Endothelial cell of umbilical vein (primary cell): ENCODE data around the gene DRAM1. TPM values are rescaled to one million over a fixed set of nuclear protein-coding genes. Genes with fewer than 3 reads are reported as not detected.

Experiments used
- BruUV-seq: library from RNA; stranded (reverse); fragments of 400-500 nt; replicated peaks from 2 replicates; lab custom pipeline; 2021; lab: Mats Ljungman, UMichigan
- CTCF ChIA-PET: fragments of 300-600, 350-600 bp; sonication (Branson Sonifier 250); formaldehyde crosslinking; loops from one replicate; lab custom pipeline; 2021; ENCODE audit warnings: antibody characterized with exemption, inconsistent platforms; lab: Charles Lee
- POLR2A ChIA-PET: fragments of 300-600, 350-600 bp; sonication (Branson Sonifier 250); formaldehyde crosslinking; loops from one replicate; lab custom pipeline; 2021; ENCODE audit warnings: antibody characterized with exemption, inconsistent platforms; lab: Charles Lee
- DNase-seq: peaks from one replicate; pipeline ENCODE4 v3.0.0-alpha.2; 2011; ENCODE audit warnings: low read depth, low spot score
- FAIRE-seq: peaks from 2 replicates; lab custom pipeline; 2011; peaks lifted over from hg19 to GRCh38; lab: Jason Lieb, UNC
- H2AFZ ChIP-seq: 2 replicates; pipeline ENCODE4 v1.6.0; 2012; ENCODE audit warnings: low read depth, low read length, control low read depth, inconsistent platforms
- H3K27ac ChIP-seq: 2 replicates; pipeline ENCODE4 v1.5.1; 2011; ENCODE audit warnings: low read depth, mild to moderate bottlenecking, control low read depth, low read length, moderate library complexity; ENCODE audit not compliant: insufficient read depth
- H3K27me3 ChIP-seq, 2 experiments: 2 replicates each; pipeline versions ENCODE4 v1.6.0 to v1.6.1; 2011; ENCODE audit warnings: low read length in 2 of 2, mixed read lengths in 1 of 2; ENCODE audit not compliant: control insufficient read depth in 2 of 2, insufficient read depth in 2 of 2
- H3K36me3 ChIP-seq, 2 experiments: 2 replicates in 1 of 2; 3 replicates in 1 of 2; pipeline ENCODE4 v1.5.1; 2011; ENCODE audit warnings: low read length in 2 of 2, mild to moderate bottlenecking in 1 of 2, moderate library complexity in 1 of 2; ENCODE audit not compliant: control insufficient read depth in 2 of 2, insufficient read depth in 2 of 2; ENCODE audit errors: extremely low read depth in 1 of 2
- H3K4me1 ChIP-seq: 3 replicates; pipeline ENCODE4 v1.5.1; 2011; ENCODE audit warnings: mild to moderate bottlenecking, low read length; ENCODE audit not compliant: control insufficient read depth, insufficient read depth; ENCODE audit errors: extremely low read depth
- H3K4me2 ChIP-seq: 2 replicates; pipeline ENCODE4 v1.6.1; 2011; ENCODE audit warnings: low read length, control low read depth, mixed read lengths; ENCODE audit not compliant: insufficient read depth
- H3K4me3 ChIP-seq, 3 experiments: fragments of 200-600 bp in 1 of 3; sonication (generic), shearing (Covaris generic) in 1 of 3; replicated peaks in 1 of 3; 2 replicates each; pipeline ENCODE4 v1.5.1; 2011 to 2016; ENCODE audit warnings: control low read depth in 3 of 3, low read length in 3 of 3, mild to moderate bottlenecking in 2 of 3, inconsistent platforms in 1 of 3, low read depth in 1 of 3, moderate library complexity in 1 of 3; ENCODE audit not compliant: insufficient read depth in 1 of 3
- H3K79me2 ChIP-seq: 2 replicates; pipeline ENCODE4 v1.6.0; 2012; ENCODE audit warnings: low read length, inconsistent platforms; ENCODE audit not compliant: control insufficient read depth, insufficient read depth
- H3K9ac ChIP-seq: replicated peaks from 2 replicates; pipeline ENCODE3; 2011; ENCODE audit warnings: low read length, control low read depth; ENCODE audit not compliant: insufficient read depth; ENCODE audit errors: extremely low read depth
- H3K9me1 ChIP-seq: replicated peaks from 3 replicates; pipeline ENCODE4 v1.6.0; 2011; ENCODE audit warnings: mild to moderate bottlenecking, low read length; ENCODE audit not compliant: control insufficient read depth, insufficient read depth; ENCODE audit errors: extremely low read depth
- H3K9me3 ChIP-seq: replicated peaks from 2 replicates; pipeline ENCODE4 v1.5.1; 2012; ENCODE audit warnings: low read length, inconsistent platforms; ENCODE audit not compliant: control insufficient read depth, insufficient read depth
- H4K20me1 ChIP-seq: replicated peaks from 2 replicates; pipeline ENCODE3; 2011; ENCODE audit warnings: mild to moderate bottlenecking, low read length; ENCODE audit not compliant: control insufficient read depth, insufficient read depth; ENCODE audit errors: extremely low read depth
- CTCF ChIP-seq, 2 donors: IDR thresholded peaks; 1 replicate in 1 of 2; 2 replicates in 1 of 2; pipeline ENCODE4 v1.5.1; 2011; ENCODE audit warnings: low read length in 2 of 2, mild to moderate bottlenecking in 2 of 2, moderate library complexity in 2 of 2, control low read depth in 1 of 2, inconsistent platforms in 1 of 2, low read depth in 1 of 2; ENCODE audit not compliant: insufficient read depth in 1 of 2; ENCODE audit errors: extremely low read depth in 1 of 2
- EZH2 ChIP-seq: IDR thresholded peaks from 2 replicates; pipeline ENCODE4 v1.6.1; 2012; ENCODE audit warnings: borderline replicate concordance, low read depth, mild to moderate bottlenecking, moderate library complexity, low read length, inconsistent platforms; ENCODE audit not compliant: severe bottlenecking
- GATA2 ChIP-seq: IDR thresholded peaks from 2 replicates; pipeline ENCODE4 v1.7.0; 2011; ENCODE audit warnings: low read depth, mild to moderate bottlenecking, moderate library complexity, mixed read lengths, low read length; ENCODE audit not compliant: insufficient read length, insufficient read depth
- JUN ChIP-seq: IDR thresholded peaks from 2 replicates; pipeline ENCODE4 v1.6.1; 2011; ENCODE audit warnings: borderline replicate concordance, low read depth; ENCODE audit not compliant: insufficient read length, insufficient read depth
- MAX ChIP-seq: IDR thresholded peaks from 2 replicates; pipeline ENCODE4 v1.6.1; 2011; ENCODE audit not compliant: insufficient read depth, insufficient read length
- MYC ChIP-seq: IDR thresholded peaks from one replicate; pipeline ENCODE4 v1.6.1; 2011; ENCODE audit warnings: mild to moderate bottlenecking, low read depth, low read length
- POLR2AphosphoS5 ChIP-seq: IDR thresholded peaks from 2 replicates; pipeline ENCODE4 v1.6.1; 2012; ENCODE audit warnings: low read depth, mild to moderate bottlenecking, control low read depth, low read length, moderate library complexity; ENCODE audit not compliant: insufficient read depth
- dilution Hi-C: fragments of 300-500 bp; cut with MboI; formaldehyde crosslinking; loops from one replicate; pipeline ENCODE4 v1.15.0; 2019; ENCODE audit warnings: low sequenced_read_pairs; ENCODE audit not compliant: extremely low pct_ligation_motif_present
- intact Hi-C: fragments of 100-400 bp; cut with micrococcal nuclease; formaldehyde crosslinking; loops from one replicate; pipeline ENCODE4 v1.10.0; 2022
- polyA plus RNA-seq, 4 experiments: library from polyadenylated mRNA; depleted of rRNA in 3 of 4; stranded (reverse) in 3 of 4; unstranded in 1 of 4; fragments of >200 nt; gene quantifications; 2 replicates each; pipeline versions ENCODE4 v1.2.1 to v1.2.3, GENCODE V29; 2011 to 2012; ENCODE audit warnings: missing spikeins in 1 of 4
- total RNA-seq: library from RNA; stranded (reverse); gene quantifications from 2 replicates; pipeline ENCODE4 v1.2.3, GENCODE V29; 2021

Gene DRAM1
- total and polyA plus RNA-seq, 2 donors (not counting 3 experiments of a cell fraction or from before 2014, with no cell fraction given): 24.6 to 46.3 TPM

DNA sequence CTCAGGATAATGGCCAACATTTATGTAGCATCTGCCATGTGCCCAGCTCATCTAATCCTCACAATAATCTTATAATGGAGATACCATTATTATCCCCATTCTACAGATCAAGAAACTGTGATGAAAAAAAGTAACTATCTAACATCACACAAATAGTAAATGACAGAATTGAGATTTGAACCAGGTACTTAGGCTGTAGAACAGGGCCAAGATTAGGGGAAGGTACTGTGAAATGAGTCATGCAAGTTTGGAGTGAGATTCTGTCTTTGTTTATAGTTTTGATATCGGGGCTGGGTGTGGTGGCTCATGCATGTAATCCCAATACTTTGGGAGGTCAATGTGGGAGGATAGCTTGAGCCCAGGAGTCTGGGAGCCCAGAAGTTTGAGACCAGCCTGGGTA is 45.4 kb upstream of the DRAM1 start:
- Histone ChIP-seq H2AFZ (no peak overlapping the region), H3K27ac (no peak overlapping the region), H3K4me3 (no peak overlapping the region), H3K36me3 (no peaks in the 10 kb centered on the region), H3K9ac (no peak overlapping the region), H3K79me2 (no peaks in the 10 kb centered on the region), H4K20me1 (no peaks in the 10 kb centered on the region), H3K4me1 (peaks cover 4% of the 10 kb centered on the region), H3K4me2 (no peak overlapping the region), H3K9me3 (no peaks in the 10 kb centered on the region), H3K9me1 (no peaks in the 10 kb centered on the region), H3K27me3 (no peaks in the 10 kb centered on the region)
- ChIA-PET CTCF (interaction anchor here (1.3 to 6.7 kb wide), 7 partner anchors 9 to 417 kb away, joined by 4 to 121 read pairs (median 11); no protein-coding TSS in a partner anchor), POLR2A (no interaction called here)
- dilution Hi-C loops: no loop called here
- no peak for DNase-seq
- BruUV-seq: no TSS peak
- FAIRE-seq: no peak
- TF ChIP-seq POLR2AphosphoS5 (no peak), CTCF (IDR thresholded peaks at IDR 0.05; ENCODE audit: extremely low read depth in 1 of 2, insufficient read depth in 1 of 2, low read depth in 1 of 2, low read length in 2 of 2) (no peak), JUN (no peak), MYC (no peak), EZH2 (no peak), MAX (no peak), GATA2 (no peak)
- intact Hi-C loops: loop anchor here (5.0 kb wide), 1 partner anchor 40 kb away; no protein-coding TSS in a partner anchor
